Measurements from ENCODE around the gene RAB27A. TPM values are rescaled to one million over a fixed set of nuclear protein-coding genes. Genes with fewer than 3 reads are reported as not detected.

RAB27A gene
- total and polyA plus RNA-seq, 2 of the 13 experiments (the other 11 are each of a cell fraction or from before 2014, with no cell fraction given): 3.4 to 8.1 TPM

- TF ChIP-seq ZFP91 (CRISPR knock-in tag; IDR thresholded peaks at IDR 0.05; ENCODE audit: borderline replicate concordance) (no peak), ZNF264 (CRISPR knock-in tag; IDR thresholded peaks at IDR 0.05) (no peak), STAG1 (CRISPR knock-in tag; IDR thresholded peaks at IDR 0.05) (peak; percentile 78), MBNL3 (CRISPR knock-in tag; conservative IDR thresholded peaks at IDR 0.05) (no peak), XRCC5 (optimal IDR thresholded peaks at IDR 0.05; ENCODE audit: low read length) (peak; percentile 29), ZMYM4 (CRISPR knock-in tag; IDR thresholded peaks at IDR 0.05) (peak; percentile 44; the same call in 1 of the 2 replicates), FOXO4 (CRISPR knock-in tag; conservative IDR thresholded peaks at IDR 0.05) (no peak), SMARCC2 (IDR thresholded peaks at IDR 0.05) (no peak), NR1H2 (CRISPR knock-in tag; IDR thresholded peaks at IDR 0.05; ENCODE audit: borderline replicate concordance, low read depth) (no peak), MLX (CRISPR knock-in tag; IDR thresholded peaks at IDR 0.05) (no peak), MLLT10 (CRISPR knock-in tag; IDR thresholded peaks at IDR 0.05) (no peak), CTCF (CRISPR knock-in tag; IDR thresholded peaks at IDR 0.05) (peak; percentile 79), ZNF75D (CRISPR knock-in tag; IDR thresholded peaks at IDR 0.05; ENCODE audit: borderline replicate concordance) (no peak), ZNF713 (CRISPR knock-in tag; IDR thresholded peaks at IDR 0.05) (no peak), PITX1 (CRISPR knock-in tag; IDR thresholded peaks at IDR 0.05) (peak; percentile 23; the same call in 1 of the 2 replicates), SIX1 (CRISPR knock-in tag; IDR thresholded peaks at IDR 0.05; ENCODE audit: borderline replicate concordance) (no peak), AKAP8 (CRISPR knock-in tag; IDR thresholded peaks at IDR 0.05) (no peak), SAP130 (CRISPR knock-in tag; IDR thresholded peaks at IDR 0.05; ENCODE audit: low read depth) (no peak), ZFP36 (IDR thresholded peaks at IDR 0.05; ENCODE audit: borderline replicate concordance, low read depth, low read length, partially characterized antibody) (no peak), ZNF652 (CRISPR knock-in tag; IDR thresholded peaks at IDR 0.05; ENCODE audit: borderline replicate concordance, low read depth) (peak; percentile 95), KMT2B (CRISPR knock-in tag; IDR thresholded peaks at IDR 0.05) (no peak), FOXA3 (CRISPR knock-in tag; IDR thresholded peaks at IDR 0.05) (0 out of 2 replicates have a peak, but pooled peaks have one; percentile 21), ZNF281 (CRISPR knock-in tag; IDR thresholded peaks at IDR 0.05; ENCODE audit: borderline replicate concordance) (no peak)
Measured at GRCh38 chr15:55168350-55168974, 121.2 kb downstream of the RAB27A start (continued).
